Fibroblast of lung (primary cell): Measurements from ENCODE around the gene MACROD2.

Source experiments
- EZH2 ChIP-seq: IDR thresholded peaks from 2 replicates; pipeline ENCODE4 v1.5.1; 2012; ENCODE audit warnings: low read length, control low read depth, mild to moderate bottlenecking; ENCODE audit errors: missing control alignments
- TF ChIP-seq, protein P1 (sequence below), 2 donors: IDR thresholded peaks in 1 of 2; conservative IDR thresholded peaks in 1 of 2; 1 replicate in 1 of 2; 2 replicates in 1 of 2; pipeline ENCODE4 v1.5.1; 2011 to 2012; ENCODE audit warnings: low read length in 2 of 2, control low read depth in 1 of 2, inconsistent platforms in 1 of 2, low read depth in 1 of 2, mild to moderate bottlenecking in 1 of 2

DNA sequence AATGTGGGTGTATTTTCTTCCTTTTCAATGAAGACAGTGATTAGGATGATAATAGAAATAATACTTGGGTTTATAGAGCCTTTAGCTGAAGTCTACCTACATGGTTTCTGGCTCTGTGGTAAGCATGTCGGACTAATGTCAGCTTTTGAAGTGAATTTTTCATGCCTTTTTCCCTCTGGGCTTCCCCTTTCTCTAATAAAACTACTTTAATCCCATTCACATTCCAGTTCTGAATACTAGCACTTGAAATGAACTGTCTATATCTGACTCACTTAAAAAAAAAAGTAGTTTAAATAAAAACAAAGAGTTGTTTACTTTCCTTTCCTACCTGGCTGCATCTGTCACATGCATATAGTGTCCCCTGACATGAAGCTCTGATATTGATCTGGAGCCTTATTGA lies 888.0 kb downstream of the MACROD2 start:
- no peak for TF ChIP-seq EZH2
- TF ChIP-seq, protein P1, sequence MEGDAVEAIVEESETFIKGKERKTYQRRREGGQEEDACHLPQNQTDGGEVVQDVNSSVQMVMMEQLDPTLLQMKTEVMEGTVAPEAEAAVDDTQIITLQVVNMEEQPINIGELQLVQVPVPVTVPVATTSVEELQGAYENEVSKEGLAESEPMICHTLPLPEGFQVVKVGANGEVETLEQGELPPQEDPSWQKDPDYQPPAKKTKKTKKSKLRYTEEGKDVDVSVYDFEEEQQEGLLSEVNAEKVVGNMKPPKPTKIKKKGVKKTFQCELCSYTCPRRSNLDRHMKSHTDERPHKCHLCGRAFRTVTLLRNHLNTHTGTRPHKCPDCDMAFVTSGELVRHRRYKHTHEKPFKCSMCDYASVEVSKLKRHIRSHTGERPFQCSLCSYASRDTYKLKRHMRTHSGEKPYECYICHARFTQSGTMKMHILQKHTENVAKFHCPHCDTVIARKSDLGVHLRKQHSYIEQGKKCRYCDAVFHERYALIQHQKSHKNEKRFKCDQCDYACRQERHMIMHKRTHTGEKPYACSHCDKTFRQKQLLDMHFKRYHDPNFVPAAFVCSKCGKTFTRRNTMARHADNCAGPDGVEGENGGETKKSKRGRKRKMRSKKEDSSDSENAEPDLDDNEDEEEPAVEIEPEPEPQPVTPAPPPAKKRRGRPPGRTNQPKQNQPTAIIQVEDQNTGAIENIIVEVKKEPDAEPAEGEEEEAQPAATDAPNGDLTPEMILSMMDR (conservative IDR thresholded peaks at IDR 0.05 in 1 of 2, IDR thresholded peaks at IDR 0.05 in 1 of 2; ENCODE audit: low read depth in 1 of 2, low read length in 2 of 2), result no peak
